IPS-18a (cell line): Measurements from ENCODE around the gene NPIPB4.
A peak's percentile ranks its signal among the peaks of the same experiment; 100 is the strongest.
"Not testable (repeated sequence)": the region's sequence is repeated elsewhere in the genome, so short reads cannot be mapped to it uniquely, and the experiment has no call there.

Source experiments
- H3K27ac ChIP-seq: one replicate; pipeline ENCODE4 v1.5.1; 2013; ENCODE audit warnings: low read length
- H3K27me3 ChIP-seq: one replicate; pipeline ENCODE4 v1.6.1; 2013; ENCODE audit warnings: mild to moderate bottlenecking, low read length; ENCODE audit not compliant: control insufficient read depth, insufficient read depth
- H3K36me3 ChIP-seq: one replicate; pipeline ENCODE4 v1.6.1; 2013; ENCODE audit warnings: low read depth, low read length; ENCODE audit not compliant: control insufficient read depth
- H3K4me1 ChIP-seq: one replicate; pipeline ENCODE4 v1.6.1; 2013; ENCODE audit warnings: low read depth, low read length; ENCODE audit not compliant: control insufficient read depth
- H3K4me3 ChIP-seq: one replicate; pipeline ENCODE4 v1.5.1; 2013; ENCODE audit warnings: low read length
- H3K9ac ChIP-seq: one replicate; pipeline ENCODE4 v1.6.1; 2013; ENCODE audit warnings: mild to moderate bottlenecking, low read length, moderate library complexity
- H3K9me3 ChIP-seq: one replicate; pipeline ENCODE4 v1.6.1; 2013; ENCODE audit warnings: low read depth, low read length; ENCODE audit not compliant: control insufficient read depth

NPIPB4 gene

GRCh38 chr16:21857656-21858055 is at the start of gene NPIPB4:
Gene NPIPB4 (minus strand): TSS chr16:21857756. CDS start chr16:21857378, 378 bp downstream.
- not testable (repeated sequence) for H3K4me3 ChIP-seq, H3K27me3 ChIP-seq, H3K36me3 ChIP-seq

DNA sequence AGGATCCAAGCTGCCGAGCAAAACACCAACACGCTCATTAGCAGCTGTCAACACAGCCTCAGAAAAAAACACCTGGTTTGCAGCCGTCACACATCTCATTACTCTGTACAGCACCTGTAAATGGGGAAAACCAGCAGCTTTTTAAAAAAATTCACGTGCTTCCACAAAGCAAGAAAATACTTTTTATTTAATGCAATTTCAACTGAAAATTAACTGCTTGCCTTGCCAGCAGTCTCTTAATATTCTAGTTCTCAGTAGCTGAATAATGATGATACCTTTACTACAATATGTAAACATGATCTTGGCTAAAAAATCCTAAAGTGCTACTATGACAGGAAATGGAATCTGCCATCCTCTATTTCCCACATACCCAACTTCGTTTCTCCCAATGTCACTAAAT is 41.4 kb upstream of the NPIPB4 start:
- not testable (repeated sequence) for H3K27me3 ChIP-seq, H3K27ac ChIP-seq, H3K4me1 ChIP-seq, H3K36me3 ChIP-seq, H3K9ac ChIP-seq, H3K9me3 ChIP-seq, H3K4me3 ChIP-seq

More at GRCh38 chr16:21857656-21858055, at the start of gene NPIPB4:
- H3K9ac ChIP-seq, H3K27ac ChIP-seq, H3K4me1 ChIP-seq, H3K9me3 ChIP-seq: not testable (repeated sequence)

DNA sequence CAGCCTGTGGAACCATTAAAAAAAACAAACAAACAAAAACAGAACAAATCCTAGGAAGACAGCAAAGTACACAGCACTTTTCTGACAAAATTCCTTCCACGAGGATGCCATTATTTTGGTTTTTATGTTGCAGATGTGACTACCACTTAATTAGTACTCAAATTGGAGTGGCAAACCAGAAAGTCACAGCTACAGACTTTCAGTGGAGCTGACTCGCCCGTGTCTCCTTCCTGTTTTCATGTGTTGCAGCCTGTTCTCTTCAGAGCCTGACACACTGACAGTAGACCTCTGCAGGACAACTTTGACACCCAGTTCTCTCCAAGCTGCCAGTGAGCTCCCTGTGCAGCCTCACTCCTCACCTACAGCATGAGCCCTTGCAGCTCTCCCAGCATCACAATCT is 24.4 kb upstream of the NPIPB4 start:
- H3K27ac ChIP-seq, H3K27me3 ChIP-seq, H3K9me3 ChIP-seq, H3K36me3 ChIP-seq, H3K9ac ChIP-seq, H3K4me3 ChIP-seq, H3K4me1 ChIP-seq: not testable (repeated sequence)

GRCh38 chr16:21837186-21837585 is 20.4 kb downstream of the NPIPB4 start:
- H3K36me3 ChIP-seq, H3K4me3 ChIP-seq, H3K4me1 ChIP-seq, H3K9ac ChIP-seq, H3K27ac ChIP-seq, H3K9me3 ChIP-seq, H3K27me3 ChIP-seq: not testable (repeated sequence)

DNA sequence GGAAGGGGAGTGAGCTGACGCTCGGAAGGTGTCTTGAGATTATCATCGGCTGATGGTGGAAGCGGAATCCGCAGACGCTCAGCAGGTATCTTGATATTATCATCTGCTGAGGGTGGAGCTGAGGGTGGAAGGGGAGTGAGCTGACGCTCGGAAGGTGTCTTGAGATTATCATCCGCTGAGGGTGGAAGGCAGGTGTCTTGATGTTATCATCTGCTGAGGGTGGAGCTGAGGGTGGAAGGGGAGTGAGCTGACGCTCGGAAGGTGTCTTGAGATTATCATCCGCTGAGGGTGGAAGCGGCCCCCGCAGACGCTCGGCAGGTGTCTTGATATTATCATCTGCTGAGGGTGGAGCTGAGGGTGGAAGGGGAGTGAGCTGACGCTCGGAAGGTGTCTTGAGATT is 21.2 kb downstream of the NPIPB4 start:
- H3K27me3 ChIP-seq, H3K9ac ChIP-seq, H3K27ac ChIP-seq, H3K36me3 ChIP-seq, H3K4me1 ChIP-seq, H3K9me3 ChIP-seq, H3K4me3 ChIP-seq: not testable (repeated sequence)

DNA sequence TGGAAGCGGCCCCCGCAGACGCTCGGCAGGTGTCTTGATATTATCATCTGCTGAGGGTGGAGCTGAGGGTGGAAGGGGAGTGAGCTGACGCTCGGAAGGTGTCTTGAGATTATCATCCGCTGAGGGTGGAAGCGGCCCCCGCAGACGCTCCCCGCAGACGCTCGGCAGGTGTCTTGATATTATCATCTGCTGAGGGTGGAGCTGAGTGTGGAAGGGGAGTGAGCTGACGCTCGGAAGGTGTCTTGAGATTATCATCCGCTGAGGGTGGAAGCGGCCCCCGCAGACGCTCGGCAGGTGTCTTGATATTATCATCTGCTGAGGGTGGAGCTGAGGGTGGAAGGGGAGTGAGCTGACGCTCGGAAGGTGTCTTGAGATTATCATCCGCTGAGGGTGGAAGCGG is 21.8 kb downstream of the NPIPB4 start:
- H3K4me3 ChIP-seq, H3K9me3 ChIP-seq, H3K27ac ChIP-seq, H3K27me3 ChIP-seq, H3K9ac ChIP-seq, H3K36me3 ChIP-seq, H3K4me1 ChIP-seq: not testable (repeated sequence)

- not testable (repeated sequence) for H3K27me3 ChIP-seq, H3K4me1 ChIP-seq, H3K4me3 ChIP-seq, H3K9me3 ChIP-seq, H3K9ac ChIP-seq, H3K27ac ChIP-seq, H3K36me3 ChIP-seq
These were observed 23.3 kb downstream of the NPIPB4 start for GRCh38 chr16:21834211-21834610.

DNA sequence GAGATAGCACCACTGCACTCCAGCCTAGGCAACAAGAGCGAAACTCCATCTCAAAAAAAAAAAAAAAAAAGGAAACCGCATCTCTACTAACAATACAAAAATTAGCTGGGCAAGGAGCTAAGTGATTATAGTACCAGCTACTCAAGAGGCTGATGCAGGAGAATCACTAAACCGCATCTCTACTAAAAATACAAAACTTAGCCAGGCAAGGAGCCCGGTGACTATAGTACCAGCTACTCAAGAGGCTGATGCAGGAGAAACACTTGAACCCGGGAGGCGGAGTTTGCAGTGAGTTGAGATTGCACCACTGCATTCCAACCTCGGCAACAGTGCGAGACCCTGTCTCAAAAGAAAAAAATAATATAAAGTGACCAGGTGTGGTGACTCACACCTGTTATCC is 27.6 kb downstream of the NPIPB4 start:
- not testable (repeated sequence) for H3K27me3 ChIP-seq, H3K27ac ChIP-seq, H3K36me3 ChIP-seq, H3K4me3 ChIP-seq, H3K4me1 ChIP-seq, H3K9ac ChIP-seq, H3K9me3 ChIP-seq

GRCh38 chr16:21826067-21826706 is 31.4 kb downstream of the NPIPB4 start:
- not testable (repeated sequence) for H3K27ac ChIP-seq, H3K9ac ChIP-seq, H3K36me3 ChIP-seq, H3K4me1 ChIP-seq, H3K4me3 ChIP-seq, H3K27me3 ChIP-seq, H3K9me3 ChIP-seq

GRCh38 chr16:21825526-21825925 is 32.0 kb downstream of the NPIPB4 start:
- not testable (repeated sequence) for H3K4me3 ChIP-seq, H3K27me3 ChIP-seq, H3K9ac ChIP-seq, H3K27ac ChIP-seq, H3K4me1 ChIP-seq, H3K36me3 ChIP-seq, H3K9me3 ChIP-seq

- not testable (repeated sequence) for H3K4me1 ChIP-seq, H3K27me3 ChIP-seq
These were observed 34.3 kb downstream of the NPIPB4 start for GRCh38 chr16:21823258-21823657.

GRCh38 chr16:21820908-21821465 is 36.6 kb downstream of the NPIPB4 start:
- H3K9ac ChIP-seq = peak overlapping the region; percentile 85
- H3K27me3 ChIP-seq, H3K4me1 ChIP-seq, H3K36me3 ChIP-seq, H3K9me3 ChIP-seq, H3K27ac ChIP-seq: not testable (repeated sequence)
- H3K4me3 ChIP-seq = peak overlapping the region; percentile 81

More at GRCh38 chr16:21823258-21823657, 34.3 kb downstream of the NPIPB4 start:
- not testable (repeated sequence) for H3K4me3 ChIP-seq, H3K27ac ChIP-seq, H3K9ac ChIP-seq, H3K9me3 ChIP-seq, H3K36me3 ChIP-seq
